Hepatic stellate cell (primary cell): ENCODE results near the gene CD3D.

Source experiments
- DNase-seq: peaks from one replicate; pipeline ENCODE4 v3.0.0; 2011; ENCODE audit warnings: low spot score

Gene CD3D

DNA sequence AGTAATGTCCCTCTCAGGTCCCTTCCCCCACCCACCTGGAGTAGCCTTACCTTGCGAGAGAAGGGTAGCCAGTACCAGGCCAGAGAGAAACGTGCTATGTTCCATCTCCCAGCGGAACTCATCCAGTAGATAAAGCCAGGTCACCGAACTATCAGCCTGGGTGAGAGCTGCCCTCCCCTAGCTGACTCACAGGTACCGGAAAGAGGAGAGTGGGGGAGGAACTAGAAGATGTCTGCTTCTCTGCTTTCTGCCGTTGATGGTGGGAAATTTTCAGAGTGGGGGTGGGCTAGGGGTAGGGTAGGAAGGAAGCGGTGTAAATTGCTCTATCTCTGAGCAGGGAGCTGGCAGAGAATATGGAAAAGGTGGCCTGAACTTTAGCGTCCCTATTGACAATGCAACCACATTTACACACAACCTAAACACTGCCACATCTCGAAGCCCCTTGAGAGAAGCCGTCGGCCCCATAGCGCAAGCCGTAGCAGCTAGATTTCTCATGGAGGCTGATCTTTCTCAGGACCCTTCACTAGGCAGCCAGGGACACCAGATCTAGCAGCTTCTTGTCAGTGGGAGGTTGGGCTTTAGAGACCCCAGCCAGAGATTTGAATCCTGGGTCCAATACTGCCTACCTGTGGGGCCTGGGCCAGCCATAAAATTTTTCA lies at the start of gene CD3D:
Gene CD3D (minus strand): TSS at position 203 of the 659 bp plus-strand sequence. CDS start 98 bp downstream, at position 105.
- no peak for DNase-seq

- DNase-seq = no peak
These were observed 41.2 kb upstream of the CD3D start for GRCh38 chr11:118383657-118384056.

- no peak for DNase-seq
These were observed 40.4 kb upstream of the CD3D start for GRCh38 chr11:118382954-118383353.

- DNase-seq = no peak
These were observed 38.1 kb upstream of the CD3D start for GRCh38 chr11:118380571-118380970.

GRCh38 chr11:118379497-118379896 lies 37.0 kb upstream of the CD3D start:
- no peak for DNase-seq

DNA sequence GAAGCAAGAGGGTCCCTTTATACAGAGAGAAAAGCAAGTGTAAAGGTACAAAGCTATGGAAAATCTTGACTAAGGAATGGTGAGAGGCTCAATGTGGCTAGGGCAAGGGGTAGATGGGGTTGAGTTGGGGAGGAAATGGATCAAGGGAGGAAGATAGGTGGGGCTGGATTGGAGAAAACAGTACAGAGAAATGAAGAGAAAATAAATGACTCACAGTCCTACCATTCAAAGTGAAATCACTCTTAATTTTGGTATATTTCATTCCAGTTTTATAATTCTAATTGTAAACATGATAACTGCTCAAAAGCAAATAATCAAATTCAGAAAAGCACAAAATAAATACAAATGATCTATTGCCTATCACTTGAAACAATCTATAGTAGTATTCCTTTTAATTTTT lies 33.5 kb upstream of the CD3D start:
- DNase-seq = no peak

- DNase-seq = no peak
These were observed 32.2 kb upstream of the CD3D start for GRCh38 chr11:118374729-118375128.

- DNase-seq = no peak
These were observed 31.4 kb upstream of the CD3D start for GRCh38 chr11:118373871-118374270.

GRCh38 chr11:118373263-118373662 lies 30.8 kb upstream of the CD3D start:
- DNase-seq = no peak

DNA sequence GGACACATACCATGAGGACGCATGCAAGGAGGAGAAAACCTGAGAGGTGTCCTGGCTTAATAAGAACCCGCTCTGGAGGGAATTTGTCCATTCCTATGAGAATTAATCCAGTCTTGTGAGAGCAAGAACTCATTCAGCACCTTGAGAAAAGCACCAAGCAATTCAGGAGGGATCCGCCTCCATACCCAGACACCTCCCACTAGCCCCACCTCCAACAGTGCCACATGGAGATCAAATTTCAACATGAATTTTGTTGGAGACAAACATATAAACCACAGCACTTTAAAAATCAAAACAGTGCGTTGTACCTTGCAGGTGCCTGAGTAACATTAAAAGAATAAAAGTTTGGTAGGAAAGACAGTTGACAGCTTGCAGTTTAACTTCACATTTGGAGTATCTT lies 28.3 kb upstream of the CD3D start:
- no peak for DNase-seq

DNA sequence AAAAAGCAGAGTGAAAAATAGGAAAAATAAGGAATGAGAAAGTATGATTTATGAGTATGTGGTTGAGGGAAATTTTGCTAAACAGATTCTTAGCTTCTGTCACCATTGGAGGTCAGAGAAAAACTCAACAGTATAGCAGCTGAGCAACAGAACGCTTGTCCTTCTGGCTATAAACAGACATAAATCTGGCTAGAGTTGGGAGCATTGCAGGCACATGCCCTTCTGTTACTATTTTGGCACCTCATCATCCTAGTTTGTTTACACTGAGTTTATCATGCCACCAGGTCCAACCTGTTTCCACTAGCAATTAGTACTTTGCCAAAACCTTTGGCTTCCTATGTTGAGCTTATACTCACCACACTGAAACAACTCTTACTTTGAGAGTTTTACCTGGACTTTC lies 23.8 kb upstream of the CD3D start:
- no peak for DNase-seq

GRCh38 chr11:118364956-118365615 lies 22.6 kb upstream of the CD3D start:
- no peak for DNase-seq

DNA sequence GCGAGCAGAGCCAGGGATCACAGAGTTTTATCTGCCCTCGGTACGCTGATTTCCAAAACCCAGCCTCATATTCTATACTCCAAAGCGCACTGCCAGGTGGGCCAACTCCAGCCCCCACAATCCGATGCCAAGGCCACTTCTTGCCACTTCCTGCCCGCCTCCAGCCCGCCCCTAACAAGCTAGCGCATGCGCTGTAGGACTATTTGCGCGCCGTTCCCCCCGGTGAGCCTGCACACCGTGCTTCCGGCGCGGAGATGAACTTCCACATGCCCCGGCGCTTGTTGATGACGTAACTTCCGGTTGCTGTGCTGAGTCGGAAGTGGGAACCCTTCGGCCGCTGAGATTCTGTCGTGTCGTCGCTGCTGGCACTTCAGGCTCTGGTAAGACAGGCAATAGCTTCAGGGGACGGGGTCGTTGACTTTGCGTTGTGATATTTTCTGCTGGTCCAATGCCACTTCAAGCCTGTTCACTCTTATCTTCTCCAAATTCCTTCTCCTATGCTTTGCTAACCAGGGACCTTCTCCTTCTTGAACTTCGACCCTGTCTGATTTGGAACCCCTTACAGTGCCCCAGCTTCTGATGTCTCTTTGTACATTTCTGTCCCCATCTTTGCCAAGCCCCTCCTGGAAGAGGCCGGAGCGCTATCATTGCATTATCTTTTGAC lies 16.9 kb upstream of the CD3D start, which contains the start of gene UBE4A:
Gene UBE4A (plus strand): TSS at position 306 of the 664 bp plus-strand sequence. CDS start 5,481 bp downstream, outside the sequence.
- peak; percentile 72 for DNase-seq

DNA sequence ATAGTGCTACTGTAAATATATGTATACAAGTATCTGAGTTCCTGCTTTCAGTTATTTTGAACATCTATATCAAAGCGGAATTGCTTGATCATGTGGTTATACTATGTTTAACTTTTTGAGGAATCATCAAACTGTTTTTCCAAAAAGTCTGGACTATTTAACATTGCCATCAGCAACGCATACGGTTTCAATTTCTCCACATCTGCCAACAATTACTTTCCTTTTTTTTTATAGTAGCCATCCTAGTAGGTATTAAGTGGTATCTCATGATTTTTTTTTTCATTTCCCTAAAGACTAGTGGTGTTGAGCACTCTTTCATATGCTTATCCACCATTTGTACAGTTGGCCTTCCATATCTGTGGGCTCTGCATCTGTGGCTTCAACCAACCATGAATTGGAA lies 15.6 kb upstream of the CD3D start:
- no peak for DNase-seq

- no peak for DNase-seq
These were observed 10.7 kb upstream of the CD3D start for GRCh38 chr11:118353084-118353710.

DNA sequence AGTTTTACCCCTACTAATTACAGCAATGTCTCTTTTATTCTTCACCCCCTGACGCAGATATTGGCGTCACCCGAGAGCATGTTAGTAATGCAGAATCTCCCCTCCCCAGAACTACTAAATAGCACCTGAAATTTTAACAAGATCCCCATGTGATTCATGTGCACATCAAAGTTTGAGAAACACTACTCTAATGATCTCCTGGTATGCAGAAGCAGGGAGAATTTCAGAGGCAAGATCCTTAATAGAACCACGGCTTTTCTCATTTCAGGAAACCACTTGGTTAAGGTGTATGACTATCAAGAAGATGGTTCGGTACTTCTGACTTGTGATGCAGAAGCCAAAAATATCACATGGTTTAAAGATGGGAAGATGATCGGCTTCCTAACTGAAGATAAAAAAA lies 7.0 kb upstream of the CD3D start:
- DNase-seq = no peak

DNA sequence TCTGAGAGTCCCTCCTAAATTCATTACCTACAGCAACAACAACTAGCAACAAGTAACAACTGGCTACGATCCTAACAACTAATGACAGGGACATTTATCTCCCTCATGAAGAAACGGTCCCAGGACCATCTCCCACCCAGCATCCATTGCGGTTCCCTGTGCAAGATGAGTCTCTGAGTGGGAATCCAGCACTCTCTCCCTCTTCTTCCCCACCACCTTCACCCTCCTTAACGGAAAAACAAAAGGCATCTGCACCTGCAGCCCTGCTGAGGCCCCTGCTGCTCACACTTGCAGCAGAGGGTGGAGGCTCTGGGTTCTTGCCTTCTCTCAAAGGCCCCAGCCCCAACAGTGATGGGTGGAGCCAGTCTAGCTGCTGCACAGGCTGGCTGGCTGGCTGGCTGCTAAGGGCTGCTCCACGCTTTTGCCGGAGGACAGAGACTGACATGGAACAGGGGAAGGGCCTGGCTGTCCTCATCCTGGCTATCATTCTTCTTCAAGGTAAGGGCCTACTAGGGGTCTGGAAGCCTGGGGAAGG lies 1.5 kb upstream of the CD3D start, which contains the start of gene CD3G:
Gene CD3G (plus strand): TSS at position 364 of the 535 bp plus-strand sequence. CDS start 80 bp downstream, at position 444.
- DNase-seq = no peak

GRCh38 chr11:118343248-118343647 lies 743 bp upstream of the CD3D start:
- no peak for DNase-seq

DNA sequence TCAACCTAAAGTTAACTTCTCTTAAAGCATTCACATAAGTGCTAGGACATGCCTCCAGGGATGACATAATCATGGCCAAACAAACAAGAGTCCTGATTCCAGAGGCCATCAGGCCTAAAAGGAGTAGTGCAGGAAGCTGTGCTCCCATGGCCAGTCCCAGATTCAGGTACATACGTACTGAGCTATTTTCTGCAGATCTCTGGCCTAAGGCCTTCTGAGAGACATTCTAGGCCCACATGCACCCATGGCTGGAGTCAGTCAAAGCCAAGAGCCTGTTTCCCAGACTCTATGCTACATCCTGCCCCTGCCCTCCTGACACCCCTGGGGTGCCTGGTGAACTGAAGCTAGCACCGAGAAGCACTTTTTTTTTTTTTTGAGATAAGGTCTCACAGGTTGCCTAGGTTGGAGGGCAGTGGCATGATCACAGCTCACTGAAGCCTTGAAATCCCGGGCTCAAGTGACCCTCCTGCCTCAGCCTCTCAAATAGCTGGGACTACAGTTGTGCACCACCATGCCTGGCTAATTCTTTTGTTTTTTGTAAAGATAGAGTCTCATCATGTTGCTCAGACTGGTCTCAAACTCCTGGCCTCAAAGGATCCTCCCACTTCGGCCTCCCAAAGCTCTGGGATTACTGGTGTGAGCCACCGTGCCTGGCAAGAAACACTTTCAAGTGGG lies 553 bp downstream of the CD3D start:
- DNase-seq = no peak

GRCh38 chr11:118341261-118341660 lies 1.2 kb downstream of the CD3D start:
- no peak for DNase-seq

DNA sequence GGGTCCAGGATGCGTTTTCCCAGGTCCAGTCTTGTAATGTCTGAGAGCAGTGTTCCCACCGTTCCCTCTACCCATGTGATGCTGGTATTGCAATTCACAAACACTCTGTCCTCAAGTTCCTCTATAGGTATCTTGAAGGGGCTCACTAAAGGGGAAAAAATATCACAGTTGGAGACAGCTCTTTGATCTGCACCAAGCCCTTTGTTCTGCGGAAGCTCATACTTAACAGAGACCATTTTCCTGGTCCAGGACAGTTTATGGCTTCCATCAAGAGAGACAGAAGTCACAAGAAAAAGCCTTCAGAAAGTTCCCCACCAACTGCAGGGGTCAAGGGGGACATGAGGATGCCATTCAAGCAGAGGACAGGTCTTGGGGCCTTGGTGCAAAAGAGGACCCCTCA lies 2.1 kb downstream of the CD3D start:
- no peak for DNase-seq
